Small intestine (tissue), 7 donors: Measurements from ENCODE around the gene MVB12B. TPM values are rescaled to one million over a fixed set of nuclear protein-coding genes. Genes with fewer than 3 reads are reported as not detected.

ENCODE experiments used
- DNase-seq, 2 donors: peaks; one replicate each; pipeline versions ENCODE4 v3.0.0 to v3.0.0-alpha.2; 2013
- FAIRE-seq: peaks from 2 replicates; lab custom pipeline; 2012; peaks lifted over from hg19 to GRCh38; lab: Jason Lieb, UNC
- H3K27ac ChIP-seq, 3 donors: one replicate each; pipeline ENCODE4 v1.5.1; 2013; ENCODE audit warnings: low read length in 2 of 3, mild to moderate bottlenecking in 2 of 3, control low read depth in 1 of 3, inconsistent platforms in 1 of 3, low read depth in 1 of 3, moderate library complexity in 1 of 3
- H3K27me3 ChIP-seq, 3 donors: one replicate each; pipeline ENCODE4 v1.6.1; 2013; ENCODE audit warnings: low read length in 3 of 3, inconsistent platforms in 1 of 3; ENCODE audit not compliant: control insufficient read depth in 3 of 3, insufficient read depth in 3 of 3
- H3K36me3 ChIP-seq, 3 donors: one replicate each; pipeline ENCODE4 v1.6.1; 2013; ENCODE audit warnings: low read length in 3 of 3, inconsistent platforms in 1 of 3, low read depth in 1 of 3, mild to moderate bottlenecking in 1 of 3, moderate library complexity in 1 of 3; ENCODE audit not compliant: control insufficient read depth in 3 of 3, insufficient read depth in 2 of 3
- H3K4me1 ChIP-seq, 3 donors: one replicate each; pipeline ENCODE4 v1.6.1; 2013; ENCODE audit warnings: low read length in 2 of 3, inconsistent platforms in 1 of 3, low read depth in 1 of 3, mild to moderate bottlenecking in 1 of 3, moderate library complexity in 1 of 3; ENCODE audit not compliant: control insufficient read depth in 3 of 3, insufficient read depth in 2 of 3
- H3K4me3 ChIP-seq, 3 donors: one replicate each; pipeline ENCODE4 v1.5.1; 2013; ENCODE audit warnings: low read length in 3 of 3, control low read depth in 1 of 3, inconsistent platforms in 1 of 3, low read depth in 1 of 3, mild to moderate bottlenecking in 1 of 3, moderate library complexity in 1 of 3
- H3K9me3 ChIP-seq, 2 donors: one replicate each; pipeline ENCODE4 v1.6.1; 2013; ENCODE audit warnings: low read depth in 1 of 2, low read length in 1 of 2; ENCODE audit not compliant: control insufficient read depth in 2 of 2, insufficient read depth in 1 of 2
- WGBS, 3 donors: extraction: QIAGEN DNeasy Blood & Tissue Kit; methylation state at CpG; one replicate each; pipeline ENCODE4 v1.1.7; 2013; 5-methylcytosine and 5-hydroxymethylcytosine counted together
- polyA plus RNA-seq, 4 donors: library from polyadenylated mRNA; stranded (reverse) in 3 of 4; unstranded in 1 of 4; fragments of 200-250 nt in 3 of 4; fragments of 120-200 nt in 1 of 4; gene quantifications; one replicate each; pipeline versions ENCODE4 v1.2.1 to v1.2.3, GENCODE V29; 2013
- donor health status: healthy with polysubstance abuse.
- donor health status: control.
- donor health status: control.
- donor health status: Bipolar disorder and iron deficiency.
- donor health status: healthy.

The MVB12B gene
- polyA plus RNA-seq, 4 donors = 1.6 to 10.0 (median 4.2) TPM

DNA sequence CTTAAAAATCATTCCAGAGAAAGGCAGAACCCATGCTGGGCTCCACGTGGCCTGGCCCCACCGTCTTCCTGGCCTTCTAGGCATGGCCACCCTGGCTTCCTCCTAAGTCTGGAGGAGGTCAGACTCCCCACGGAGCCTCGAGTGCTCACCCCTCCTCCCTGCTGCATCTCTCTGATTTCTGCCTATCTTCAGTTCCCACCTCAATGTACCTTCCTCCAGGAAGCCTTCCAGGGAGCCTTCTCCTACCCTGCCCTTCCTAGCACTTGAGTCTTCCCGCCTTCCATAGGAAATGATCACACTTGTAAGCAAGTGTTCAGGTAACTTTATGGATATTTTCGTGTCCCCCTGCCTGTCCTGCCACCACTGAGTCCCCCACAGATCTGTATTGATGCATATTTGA, 92.0 kb downstream of the MVB12B start:
- Histone ChIP-seq H3K27me3 (no peaks in the 10 kb centered on the region), H3K36me3 (peaks cover 0 to 62% (median 0%) of the 10 kb centered on the region in 3 donors), H3K4me1 (no peaks in the 10 kb centered on the region), H3K9me3 (no peaks in the 10 kb centered on the region), H3K27ac (no peak overlapping the region), H3K4me3 (no peak overlapping the region)
- FAIRE-seq = no peak
- 87 to 88% (median 87%) methylated on average over 6 of the region's 6 CpGs for WGBS, 3 donors
- no peak for DNase-seq

DNA sequence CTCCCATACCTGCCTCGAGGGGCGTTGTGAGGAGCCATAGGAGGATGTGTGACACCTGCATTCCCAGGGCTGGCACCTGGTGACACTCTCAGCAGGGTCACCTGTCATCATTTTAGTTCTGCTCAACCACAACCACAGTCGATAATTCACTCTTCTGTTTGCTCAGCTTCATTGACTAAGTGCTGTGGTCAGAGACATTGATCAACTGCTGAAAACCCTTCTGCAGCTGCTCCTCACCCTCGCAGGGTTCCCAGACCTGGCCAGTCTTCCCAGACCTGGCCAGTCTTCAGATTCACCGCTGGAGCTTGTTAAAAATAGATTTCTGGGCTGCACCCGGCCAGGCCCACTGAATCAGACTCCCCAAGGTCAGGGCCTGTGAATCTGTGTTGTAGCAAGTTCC, 92.8 kb downstream of the MVB12B start:
- WGBS, 3 donors = 70 to 77% (median 73%) methylated on average over 6 of the region's 6 CpGs
- DNase-seq = no peak
- H3K4me1 ChIP-seq = no peaks in the 10 kb centered on the region
- H3K9me3 ChIP-seq = no peaks in the 10 kb centered on the region
- H3K27ac ChIP-seq = no peak overlapping the region
- no peak for FAIRE-seq
- peaks cover 0 to 62% (median 0%) of the 10 kb centered on the region in 3 donors for H3K36me3 ChIP-seq
- H3K4me3 ChIP-seq = no peak overlapping the region
- no peaks in the 10 kb centered on the region for H3K27me3 ChIP-seq

DNA sequence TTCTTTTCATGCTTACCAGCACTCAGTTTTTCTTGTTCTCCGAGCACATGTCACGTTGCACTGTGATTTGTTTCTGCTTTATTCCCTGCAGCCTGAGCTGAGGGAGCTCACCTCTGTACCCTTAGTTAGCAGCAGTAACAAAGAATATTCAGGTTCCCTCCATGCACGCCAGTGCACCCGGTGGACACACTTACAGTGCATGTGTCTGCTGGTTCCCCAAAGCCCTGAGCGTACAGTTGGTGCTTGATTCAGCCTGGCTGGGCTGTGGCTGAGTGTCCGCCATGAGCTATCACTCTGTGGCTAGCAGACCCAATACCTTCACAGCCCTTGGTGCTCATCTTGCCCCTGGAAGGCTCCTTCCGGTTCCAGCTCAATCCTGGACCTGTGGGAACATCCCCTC, 93.5 kb downstream of the MVB12B start:
- FAIRE-seq (no peak), DNase-seq (no peak)
- no peak overlapping the region for H3K4me3 ChIP-seq
- H3K27ac ChIP-seq = no peak overlapping the region
- H3K4me1 ChIP-seq = no peaks in the 10 kb centered on the region
- WGBS, 3 donors = 87 to 93% (median 91%) methylated on average over 7 of the region's 7 CpGs
- peaks cover 0 to 61% (median 0%) of the 10 kb centered on the region in 3 donors for H3K36me3 ChIP-seq
- no peaks in the 10 kb centered on the region for H3K27me3 ChIP-seq
- H3K9me3 ChIP-seq = no peaks in the 10 kb centered on the region

DNA sequence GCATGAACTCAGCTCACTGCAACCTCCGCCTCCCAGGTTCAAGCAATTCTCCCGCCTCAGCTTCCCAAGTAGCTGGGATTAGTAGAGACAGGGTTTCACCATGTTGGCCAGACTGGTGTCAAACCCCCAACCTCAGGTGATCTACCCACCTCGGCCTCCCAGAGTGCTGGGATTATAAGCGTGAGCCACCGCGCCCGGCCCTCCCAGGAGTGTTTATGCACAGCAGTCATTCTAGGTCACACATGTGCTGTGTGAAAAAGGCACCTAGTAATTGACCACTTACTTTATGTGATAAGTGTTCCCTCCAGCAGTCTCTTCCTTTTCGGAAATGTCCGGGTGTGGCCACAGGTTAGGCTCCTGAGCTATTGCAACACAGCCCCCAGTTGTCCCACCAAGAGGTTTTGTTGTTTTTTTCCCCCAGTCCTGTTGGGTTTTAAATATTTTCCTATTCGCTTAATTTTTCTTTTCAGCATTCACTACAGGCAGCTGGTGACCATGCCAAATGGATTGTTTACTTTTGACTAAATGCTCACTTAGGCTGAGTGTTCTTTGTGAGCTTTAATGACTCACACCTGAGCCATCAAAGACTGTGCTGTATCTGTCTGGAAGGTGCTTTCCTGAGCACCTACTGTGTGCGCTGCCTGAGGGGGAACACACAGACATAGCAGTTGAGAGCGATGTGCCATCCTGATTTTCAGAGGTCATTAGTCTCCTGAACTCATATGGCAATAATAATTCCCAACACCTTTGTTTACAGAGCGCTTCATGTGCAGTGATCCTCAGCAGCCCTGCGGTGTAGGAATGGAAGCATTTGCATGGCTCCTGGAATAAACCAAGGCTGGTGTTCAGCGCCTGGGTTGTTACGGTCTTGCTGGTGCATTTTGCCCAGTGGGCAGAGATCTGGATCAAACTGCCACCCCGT, 94.3 kb downstream of the MVB12B start:
- DNase-seq = no peak
- 88 to 93% (median 93%) methylated on average over 17 of the region's 17 CpGs for WGBS, 3 donors
- Histone ChIP-seq H3K27ac (no peak overlapping the region), H3K9me3 (no peaks in the 10 kb centered on the region), H3K36me3 (peaks cover 0 to 57% (median 0%) of the 10 kb centered on the region in 3 donors), H3K4me1 (no peaks in the 10 kb centered on the region), H3K27me3 (no peaks in the 10 kb centered on the region), H3K4me3 (no peak overlapping the region)
- no peak for FAIRE-seq

DNA sequence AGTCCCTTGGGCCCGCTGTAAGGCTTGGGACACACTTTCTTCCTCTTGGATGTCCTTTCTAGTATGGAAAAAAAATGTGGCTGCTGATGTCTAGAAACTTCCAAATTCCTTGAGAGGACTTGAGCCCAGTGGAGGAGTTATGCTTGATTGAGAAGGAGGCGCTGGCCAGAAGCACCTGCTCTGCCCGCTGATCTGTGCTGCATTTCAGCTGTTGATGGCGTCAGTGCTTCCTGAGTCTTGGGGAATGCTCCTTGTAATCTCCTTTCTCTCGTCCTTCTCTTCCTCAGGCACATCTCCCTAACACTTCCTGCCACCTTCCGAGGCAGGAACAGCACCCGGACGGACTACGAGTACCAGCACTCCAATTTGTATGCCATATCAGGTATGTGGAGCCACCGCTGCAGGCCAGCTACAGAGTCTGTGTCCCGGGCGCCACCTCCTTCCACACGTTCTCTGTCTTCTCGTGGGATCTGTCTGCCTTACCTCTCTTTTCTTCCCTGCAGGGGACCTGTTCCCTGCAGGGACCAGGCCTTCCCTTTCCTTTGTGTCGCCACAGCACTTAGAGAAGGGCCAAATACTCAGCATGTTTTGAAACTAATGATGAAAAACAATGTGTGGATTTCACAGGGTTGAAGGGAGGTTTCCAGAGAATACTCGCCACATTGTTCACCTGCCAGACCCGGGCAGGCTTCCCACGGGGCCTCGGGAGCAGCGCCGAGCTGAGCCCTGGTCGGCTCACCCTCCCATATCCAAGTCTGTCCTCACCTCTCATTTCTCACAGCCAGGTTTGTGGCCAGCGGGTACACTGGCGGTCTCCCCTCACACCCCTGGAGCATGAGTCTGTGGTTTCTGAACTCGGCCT, 95.2 kb downstream of the MVB12B start:
- Histone ChIP-seq H3K27me3 (no peaks in the 10 kb centered on the region), H3K4me3 (no peak overlapping the region), H3K4me1 (no peaks in the 10 kb centered on the region), H3K27ac (no peak overlapping the region), H3K36me3 (peaks cover 0 to 53% (median 0%) of the 10 kb centered on the region in 3 donors), H3K9me3 (no peaks in the 10 kb centered on the region)
- FAIRE-seq = no peak
- DNase-seq = no peak
- 88 to 93% (median 92%) methylated on average over 25 of the region's 25 CpGs for WGBS, 3 donors

DNA sequence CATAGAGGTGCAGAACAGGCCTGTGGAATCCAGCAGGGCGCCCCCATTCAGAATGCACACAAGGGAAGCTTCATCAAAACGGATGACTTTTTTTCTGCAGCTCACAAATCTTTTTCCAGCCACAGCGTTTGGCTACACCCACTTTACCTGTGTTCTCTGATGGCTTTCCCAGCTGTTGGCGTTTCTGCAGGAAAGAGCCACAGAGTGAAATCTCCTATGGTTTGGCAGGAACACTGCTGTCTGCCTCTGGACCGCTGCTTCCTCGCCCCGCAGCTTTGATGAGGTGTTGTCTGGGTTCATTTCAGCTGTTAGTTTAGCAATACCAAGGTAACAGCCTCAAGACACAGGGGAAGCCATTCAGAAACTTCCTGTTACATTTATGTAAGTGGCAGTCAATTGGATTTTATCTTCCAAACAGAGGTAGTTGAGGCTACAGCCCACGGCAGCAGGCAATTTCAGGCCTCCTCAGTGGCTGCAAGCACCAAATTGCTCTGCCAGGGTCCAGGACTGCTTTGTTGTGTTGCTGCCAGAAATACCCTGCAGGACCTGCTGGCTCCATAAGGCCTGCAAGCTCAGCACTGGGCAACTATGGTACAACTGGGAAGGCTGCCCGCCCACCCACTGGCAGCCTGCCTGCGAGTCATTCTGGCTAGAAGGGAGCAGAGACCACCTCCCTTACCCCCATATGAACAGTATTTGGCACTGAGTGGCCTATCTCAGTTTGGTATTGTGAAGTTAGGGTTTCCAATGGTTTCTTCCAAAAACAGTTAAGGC, 96.7 kb downstream of the MVB12B start:
- DNase-seq (no peak), FAIRE-seq (no peak)
- no peaks in the 10 kb centered on the region for H3K27me3 ChIP-seq
- H3K9me3 ChIP-seq = no peaks in the 10 kb centered on the region
- no peak overlapping the region for H3K27ac ChIP-seq
- peaks cover 0 to 50% (median 0%) of the 10 kb centered on the region in 3 donors for H3K36me3 ChIP-seq
- WGBS, 3 donors = 81 to 89% (median 86%) methylated on average over 10 of the region's 10 CpGs
- no peak overlapping the region for H3K4me3 ChIP-seq
- no peaks in the 10 kb centered on the region for H3K4me1 ChIP-seq

DNA sequence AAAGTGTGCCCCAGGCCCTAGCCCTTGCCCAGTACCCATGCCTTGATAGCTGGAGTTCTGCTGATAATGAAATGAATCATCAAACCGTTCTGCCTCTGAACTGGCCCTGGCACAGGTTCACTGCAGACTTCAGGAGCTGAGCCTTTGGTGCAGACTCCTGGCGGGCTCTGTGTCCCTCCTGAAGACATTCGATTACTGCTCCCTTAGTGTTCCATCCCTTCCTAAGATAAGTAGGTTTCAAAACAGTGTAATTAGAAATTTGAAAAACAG, 97.2 kb downstream of the MVB12B start:
- no peak overlapping the region for H3K27ac ChIP-seq
- H3K27me3 ChIP-seq = no peaks in the 10 kb centered on the region
- no peak overlapping the region for H3K4me3 ChIP-seq
- H3K9me3 ChIP-seq = no peaks in the 10 kb centered on the region
- H3K36me3 ChIP-seq = peaks cover 0 to 52% (median 0%) of the 10 kb centered on the region in 3 donors
- H3K4me1 ChIP-seq = no peaks in the 10 kb centered on the region
- FAIRE-seq (no peak), DNase-seq (no peak)
- WGBS, 3 donors = 72 to 83% (median 73%) methylated on average over 3 of the region's 3 CpGs

DNA sequence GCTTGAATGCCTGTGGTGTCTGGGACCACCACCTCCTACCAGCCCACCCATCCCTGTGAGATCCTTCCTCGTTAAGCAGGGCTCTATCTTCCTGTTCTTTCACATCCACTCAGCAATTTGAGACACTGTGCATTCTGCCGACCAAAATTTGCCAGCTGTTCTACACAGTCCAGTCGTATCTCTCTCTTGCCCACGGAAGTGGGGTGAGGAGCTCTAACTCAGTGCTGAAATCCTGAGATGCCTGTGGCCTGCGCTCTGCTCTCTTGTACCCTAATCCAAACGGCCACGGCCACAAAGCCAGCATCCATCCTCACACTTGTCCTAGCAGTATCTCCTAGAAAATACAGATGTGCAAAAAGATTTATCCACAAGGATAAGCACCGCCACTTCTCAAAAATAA, 97.9 kb downstream of the MVB12B start:
- no peaks in the 10 kb centered on the region for H3K9me3 ChIP-seq
- DNase-seq (no peak), FAIRE-seq (no peak)
- WGBS, 3 donors = 89 to 93% (median 91%) methylated on average over 8 of the region's 8 CpGs
- no peak overlapping the region for H3K27ac ChIP-seq
- no peaks in the 10 kb centered on the region for H3K4me1 ChIP-seq
- H3K36me3 ChIP-seq = peaks cover 0 to 51% (median 0%) of the 10 kb centered on the region in 3 donors
- H3K27me3 ChIP-seq = no peaks in the 10 kb centered on the region
- H3K4me3 ChIP-seq = no peak overlapping the region
